ENCODE results near the gene PTPN14.

- no peak for TF ChIP-seq CTCF (IDR thresholded peaks at IDR 0.05 in 4 of 5, conservative IDR thresholded peaks at IDR 0.05 in 1 of 5)
- no peak for TF ChIP-seq POLR2A (IDR thresholded peaks at IDR 0.05)
These were observed 35.8 kb upstream of the PTPN14 start for GRCh38 chr1:214587165-214587564.
